Activated CD4-positive, alpha-beta T cell treated with anti-CD3 and anti-CD28 coated beads, Interleukin-2, amount 10 ng/mL, durations not matched to agents 7 days and 5 days (primary cell): Measurements from ENCODE around the gene KRT24. TPM values are rescaled to one million over a fixed set of nuclear protein-coding genes. Genes with fewer than 3 reads are reported as not detected.

Experiments used
- CTCF ChIA-PET: fragments of 350-600 bp; sonication (Branson Sonifier 250); formaldehyde crosslinking; loops from one replicate; lab custom pipeline; 2021; ENCODE audit warnings: antibody characterized with exemption; lab: Charles Lee
- POLR2A ChIA-PET: fragments of 350-600 bp; sonication (Branson Sonifier 250); formaldehyde crosslinking; loops from one replicate; lab custom pipeline; 2021; ENCODE audit warnings: antibody characterized with exemption; lab: Charles Lee
- DNase-seq: peaks from one replicate; pipeline ENCODE4 v3.0.0-alpha.2; 2020
- H3K27ac Mint-ChIP-seq: one replicate; pipeline ENCODE4 v1.8.0; 2021; ENCODE audit warnings: mild to moderate bottlenecking, moderate library complexity, mixed read lengths
- H3K27me3 Mint-ChIP-seq: one replicate; pipeline ENCODE4 v1.8.0; 2021; ENCODE audit warnings: mixed read lengths
- H3K36me3 Mint-ChIP-seq: one replicate; pipeline ENCODE4 v1.8.0; 2021; ENCODE audit warnings: low read depth, mixed read lengths
- H3K4me1 Mint-ChIP-seq: one replicate; pipeline ENCODE4 v1.8.0; 2021; ENCODE audit warnings: mixed read lengths
- H3K4me3 Mint-ChIP-seq: one replicate; pipeline ENCODE4 v1.8.0; 2021; ENCODE audit warnings: mild to moderate bottlenecking, moderate library complexity, mixed read lengths
- H3K9me3 Mint-ChIP-seq: one replicate; pipeline ENCODE4 v1.8.0; 2021; ENCODE audit warnings: mixed read lengths
- total RNA-seq, 2 experiments: library from RNA; stranded (reverse); gene quantifications; one replicate each; pipeline ENCODE4 v1.2.3, GENCODE V29; 2021

KRT24 gene
- total RNA-seq, 2 experiments from 2014 or later, result not detected

DNA sequence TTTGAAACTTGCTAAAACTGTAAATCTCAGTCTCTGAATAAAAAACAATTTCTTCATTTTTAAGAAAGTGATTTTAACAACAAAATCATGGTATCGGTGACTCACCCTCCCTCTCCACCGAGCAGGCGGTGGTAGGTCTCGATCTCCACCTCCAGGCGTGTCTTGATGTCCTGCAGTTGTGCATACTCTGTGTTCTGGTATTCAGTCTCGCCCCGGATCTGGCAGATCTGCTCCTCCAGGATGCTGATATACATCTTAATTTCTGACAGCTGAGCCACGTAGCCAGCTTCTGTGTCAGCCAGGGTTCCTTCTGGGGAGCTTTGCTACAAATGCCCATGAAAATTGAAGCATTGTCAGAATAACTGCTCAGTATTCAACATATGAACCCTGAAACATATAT, 15.4 kb upstream of the KRT24 start:
- no peak for DNase-seq
- ChIA-PET POLR2A (no interaction called here), CTCF (no interaction called here)
- no peaks in the 10 kb centered on the region for H3K4me1 Mint-ChIP-seq
- no peak overlapping the region for H3K4me3 Mint-ChIP-seq
- no peaks in the 10 kb centered on the region for H3K36me3 Mint-ChIP-seq
- H3K27me3 Mint-ChIP-seq, result peaks cover 40% of the 10 kb centered on the region
- no peak overlapping the region for H3K27ac Mint-ChIP-seq
- no peaks in the 10 kb centered on the region for H3K9me3 Mint-ChIP-seq

DNA sequence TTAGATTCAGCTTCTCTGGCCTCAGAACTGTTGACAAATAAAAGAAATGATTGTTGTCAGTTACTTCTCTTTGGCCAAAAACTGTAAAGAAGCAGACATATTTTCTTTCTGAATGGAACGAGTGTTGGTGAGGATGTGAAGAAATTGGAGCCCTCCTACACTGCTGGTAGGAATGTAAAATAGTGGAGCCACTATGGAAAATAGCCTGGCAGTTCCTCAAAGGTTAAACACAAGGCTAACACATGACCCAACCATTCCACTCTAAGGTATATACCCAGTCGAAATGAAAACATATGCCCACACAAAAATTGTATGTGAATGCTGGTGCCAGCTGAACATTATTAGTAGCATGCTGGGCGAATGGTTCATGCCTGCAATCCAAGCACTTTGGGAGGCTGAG, 14.2 kb upstream of the KRT24 start:
- no peak for DNase-seq
- no peak overlapping the region for H3K27ac Mint-ChIP-seq
- CTCF ChIA-PET, result no interaction called here

DNA sequence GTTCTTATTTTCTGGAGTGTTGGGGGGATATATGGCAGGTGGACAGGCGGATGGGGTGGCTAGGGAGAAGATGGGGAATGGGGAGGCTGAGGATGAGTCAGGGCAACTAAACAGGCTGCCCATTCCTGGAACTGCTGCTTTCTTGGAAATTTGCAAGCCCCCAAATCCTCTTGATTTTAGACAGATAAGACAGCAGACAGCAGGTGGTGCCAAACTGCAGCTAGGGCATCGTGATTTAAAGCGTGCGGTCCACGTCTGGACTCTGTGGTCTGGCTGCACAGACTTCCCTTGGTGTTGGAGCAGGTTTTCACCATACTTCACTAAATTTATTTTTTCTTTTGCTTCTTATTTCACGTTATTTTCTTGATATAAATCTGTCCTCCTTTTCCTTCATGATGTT, 10.9 kb upstream of the KRT24 start:
- Mint-ChIP-seq H3K4me3 (no peak overlapping the region), H3K4me1 (no peaks in the 10 kb centered on the region), H3K36me3 (no peaks in the 10 kb centered on the region), H3K9me3 (no peaks in the 10 kb centered on the region), H3K27ac (no peak overlapping the region), H3K27me3 (peaks cover 17% of the 10 kb centered on the region)
- no peak for DNase-seq
- ChIA-PET POLR2A (no interaction called here), CTCF (no interaction called here)

More for the DNA sequence above, 14.2 kb upstream of the KRT24 start:
- POLR2A ChIA-PET, result no interaction called here
- Mint-ChIP-seq H3K4me1 (no peaks in the 10 kb centered on the region), H3K4me3 (no peak overlapping the region), H3K9me3 (no peaks in the 10 kb centered on the region), H3K27me3 (peaks cover 31% of the 10 kb centered on the region), H3K36me3 (no peaks in the 10 kb centered on the region)

DNA sequence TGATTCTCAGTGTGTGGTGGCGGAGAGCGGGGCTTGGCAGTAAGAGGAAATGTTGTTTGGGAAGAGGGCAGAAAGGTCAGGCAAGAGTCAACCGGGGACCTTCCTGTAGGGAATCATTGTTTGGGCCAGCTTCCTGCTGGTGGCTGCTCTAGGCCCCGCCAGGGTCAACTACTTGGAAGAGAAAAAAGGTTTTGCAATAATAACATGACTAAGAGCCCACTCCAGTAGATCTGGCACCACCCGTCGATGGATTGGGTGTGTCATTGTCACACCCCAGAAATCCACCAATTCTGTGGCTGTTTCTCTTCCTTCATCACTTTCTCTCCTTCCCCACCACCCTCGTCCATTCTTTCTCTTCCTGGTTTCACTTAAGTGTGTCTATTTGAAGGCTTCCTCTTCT, 4.2 kb upstream of the KRT24 start:
- no peaks in the 10 kb centered on the region for H3K36me3 Mint-ChIP-seq
- CTCF ChIA-PET, result no interaction called here
- peaks cover 21% of the 10 kb centered on the region for H3K27me3 Mint-ChIP-seq
- no peak overlapping the region for H3K4me3 Mint-ChIP-seq
- DNase-seq, result no peak
- H3K9me3 Mint-ChIP-seq, result no peaks in the 10 kb centered on the region
- H3K4me1 Mint-ChIP-seq, result no peaks in the 10 kb centered on the region
- POLR2A ChIA-PET, result no interaction called here
- no peak overlapping the region for H3K27ac Mint-ChIP-seq

DNA sequence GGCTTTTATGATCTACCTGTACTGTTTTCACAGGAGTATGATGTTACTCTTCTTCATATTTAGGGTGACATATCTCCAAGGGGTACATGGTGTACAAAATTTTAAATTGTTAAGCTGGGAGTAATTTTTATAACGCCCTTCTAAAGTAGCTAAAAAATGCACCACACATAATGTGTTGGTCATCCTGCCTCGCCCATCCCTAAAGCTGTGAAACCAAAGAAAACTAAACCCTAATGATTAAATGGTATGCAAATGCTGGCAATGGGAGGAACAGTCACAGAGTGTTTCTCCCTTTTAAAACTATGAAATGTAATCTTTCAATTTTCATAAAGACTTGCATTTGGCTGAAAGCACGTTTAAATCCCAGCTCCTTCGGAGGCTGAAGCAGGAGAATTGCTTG, 2.0 kb upstream of the KRT24 start:
- POLR2A ChIA-PET, result no interaction called here
- no peaks in the 10 kb centered on the region for H3K4me1 Mint-ChIP-seq

DNA sequence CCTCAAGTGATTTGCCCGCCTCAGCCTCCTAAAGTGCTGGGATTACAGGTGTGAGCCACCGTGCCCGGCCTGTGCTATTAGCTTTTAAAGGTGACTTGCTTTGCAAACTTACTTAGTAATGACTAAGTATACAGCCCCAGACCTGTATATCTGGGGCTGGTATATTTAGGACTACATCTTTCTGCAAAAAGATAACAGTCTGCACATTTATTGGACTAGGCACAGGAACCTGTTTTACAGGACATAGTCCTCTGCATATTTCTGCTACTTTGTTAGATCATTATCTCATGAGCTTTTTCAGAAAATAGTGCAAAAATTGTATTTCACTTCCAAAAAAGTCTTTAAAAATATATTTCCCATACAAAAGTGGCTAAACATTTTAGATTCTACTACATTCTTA, 1.3 kb downstream of the KRT24 start:
- Mint-ChIP-seq H3K4me3 (no peak overlapping the region), H3K9me3 (no peaks in the 10 kb centered on the region), H3K36me3 (no peaks in the 10 kb centered on the region), H3K27ac (no peak overlapping the region), H3K27me3 (peaks cover 41% of the 10 kb centered on the region), H3K4me1 (no peaks in the 10 kb centered on the region)
- ChIA-PET POLR2A (no interaction called here), CTCF (interaction anchor here (1.1 kb wide), 1 partner anchor 139 kb away, joined by 3 read pairs; no protein-coding TSS in a partner anchor)
- no peak for DNase-seq

More for the DNA sequence above, 2.0 kb upstream of the KRT24 start:
- Mint-ChIP-seq H3K9me3 (no peaks in the 10 kb centered on the region), H3K36me3 (no peaks in the 10 kb centered on the region), H3K4me3 (no peak overlapping the region), H3K27me3 (peaks cover 26% of the 10 kb centered on the region), H3K27ac (no peak overlapping the region)
- DNase-seq, result no peak
- CTCF ChIA-PET, result interaction anchor here (1.3 kb wide), 1 partner anchor 10 kb away, joined by 4 read pairs; no protein-coding TSS in a partner anchor

DNA sequence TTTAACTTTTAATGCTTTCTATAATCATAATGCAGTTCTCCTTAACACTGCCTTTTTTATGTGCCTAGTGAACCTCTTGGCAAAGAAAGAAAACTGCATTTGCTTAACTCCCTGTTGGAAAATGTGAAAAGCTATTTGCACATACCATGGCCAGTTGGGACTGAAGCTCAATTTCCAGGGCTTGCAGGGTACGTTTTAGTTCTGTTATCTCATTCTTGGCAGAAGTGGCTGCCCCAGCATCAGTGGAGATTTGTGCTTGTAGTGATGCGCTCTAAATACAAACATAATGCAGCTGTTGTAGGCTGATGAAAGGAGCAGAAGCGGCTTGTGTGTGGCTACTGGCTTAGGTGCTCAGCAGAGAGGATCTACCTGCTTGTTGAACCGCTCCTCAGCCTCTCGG, 3.7 kb downstream of the KRT24 start:
- no peak overlapping the region for H3K4me3 Mint-ChIP-seq
- ChIA-PET POLR2A (interaction anchor here (0.7 kb wide), 1 partner anchor 30 kb away, joined by 5 read pairs; no protein-coding TSS in a partner anchor), CTCF (interaction anchor here (1.0 kb wide), 1 partner anchor 63 kb away, joined by 3 read pairs; no protein-coding TSS in a partner anchor)
- no peaks in the 10 kb centered on the region for H3K9me3 Mint-ChIP-seq
- H3K27ac Mint-ChIP-seq, result no peak overlapping the region
- no peaks in the 10 kb centered on the region for H3K4me1 Mint-ChIP-seq
- peaks cover 35% of the 10 kb centered on the region for H3K27me3 Mint-ChIP-seq
- no peak for DNase-seq
- no peaks in the 10 kb centered on the region for H3K36me3 Mint-ChIP-seq

DNA sequence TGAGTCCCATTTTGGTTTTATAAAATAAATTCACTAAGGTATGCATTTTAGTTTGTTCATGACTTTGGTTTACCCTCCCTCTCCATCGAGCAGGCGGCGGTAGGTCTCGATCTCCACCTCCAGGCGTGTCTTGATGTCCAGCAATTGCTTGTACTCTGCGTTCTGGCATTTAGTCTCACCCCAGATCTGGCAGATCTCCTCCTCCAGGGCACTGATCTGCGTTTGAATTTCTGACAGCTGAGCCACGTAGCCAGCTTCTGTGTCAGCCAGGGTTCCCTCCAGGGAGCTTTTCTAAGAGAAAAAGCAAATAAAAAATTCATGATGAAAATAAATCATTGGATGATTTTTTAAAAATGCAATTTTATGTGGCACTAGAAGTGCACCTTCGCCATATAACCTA, 4.2 kb downstream of the KRT24 start:
- H3K4me3 Mint-ChIP-seq, result no peak overlapping the region
- no peaks in the 10 kb centered on the region for H3K36me3 Mint-ChIP-seq
- no peaks in the 10 kb centered on the region for H3K4me1 Mint-ChIP-seq
- H3K27me3 Mint-ChIP-seq, result peaks cover 33% of the 10 kb centered on the region
- no peak overlapping the region for H3K27ac Mint-ChIP-seq
- ChIA-PET CTCF (no interaction called here), POLR2A (no interaction called here)
- H3K9me3 Mint-ChIP-seq, result no peaks in the 10 kb centered on the region
- no peak for DNase-seq

DNA sequence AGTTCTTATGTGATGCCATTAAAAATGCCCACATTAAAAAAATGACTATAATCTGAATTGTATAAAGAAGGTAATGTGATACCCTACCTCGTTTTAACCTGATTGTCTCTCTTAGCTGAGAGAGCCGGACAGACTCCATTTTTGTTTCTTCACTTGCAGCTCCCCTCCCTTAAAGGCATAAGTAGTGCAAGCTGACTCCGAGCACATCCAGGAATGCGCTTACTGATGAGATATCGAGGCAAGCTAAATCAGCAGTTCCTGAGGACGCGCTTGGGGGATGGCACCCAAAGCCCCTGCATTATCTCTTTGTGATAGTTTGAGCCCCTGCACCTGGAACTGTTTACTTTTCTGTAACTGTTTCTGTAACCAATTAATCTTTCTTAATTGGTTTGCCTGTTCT, 6.3 kb downstream of the KRT24 start:
- Mint-ChIP-seq H3K9me3 (no peaks in the 10 kb centered on the region), H3K36me3 (no peaks in the 10 kb centered on the region), H3K4me1 (no peaks in the 10 kb centered on the region), H3K27me3 (peaks cover 42% of the 10 kb centered on the region), H3K4me3 (no peak overlapping the region), H3K27ac (no peak overlapping the region)
- ChIA-PET CTCF (interaction anchor here (1.2 kb wide), 1 partner anchor 9 kb away, joined by 4 read pairs; no protein-coding TSS in a partner anchor), POLR2A (no interaction called here)
- DNase-seq, result no peak

DNA sequence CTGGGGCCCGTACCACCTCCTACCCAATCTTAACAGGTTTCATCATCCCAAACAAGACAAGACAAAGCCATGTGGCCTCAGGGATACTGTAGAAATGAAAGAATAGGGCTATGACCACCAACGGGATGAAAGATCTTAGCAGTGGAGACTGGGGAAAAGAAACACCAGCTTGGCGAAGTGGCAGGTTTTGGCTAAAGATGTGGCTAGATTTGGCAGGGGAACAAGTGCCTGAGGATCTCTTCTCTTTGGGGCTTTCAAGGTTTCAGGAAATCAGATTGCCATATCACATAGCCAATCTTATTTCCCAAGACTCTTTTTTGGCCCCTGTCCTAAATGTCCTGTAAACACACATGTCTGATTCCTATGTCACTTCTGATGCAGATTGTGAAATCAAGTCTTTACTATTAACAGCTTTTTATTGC, 6.9 kb downstream of the KRT24 start:
- DNase-seq, result no peak
- H3K4me1 Mint-ChIP-seq, result no peaks in the 10 kb centered on the region
- peaks cover 44% of the 10 kb centered on the region for H3K27me3 Mint-ChIP-seq
- ChIA-PET CTCF (interaction anchor here (0.8 to 3.1 kb wide), 3 partner anchors 9 to 16 kb away, joined by 4 to 9 read pairs (median 4); no protein-coding TSS in a partner anchor), POLR2A (no interaction called here)
- no peak overlapping the region for H3K4me3 Mint-ChIP-seq
- H3K9me3 Mint-ChIP-seq, result no peaks in the 10 kb centered on the region
- H3K36me3 Mint-ChIP-seq, result no peaks in the 10 kb centered on the region
- no peak overlapping the region for H3K27ac Mint-ChIP-seq

DNA sequence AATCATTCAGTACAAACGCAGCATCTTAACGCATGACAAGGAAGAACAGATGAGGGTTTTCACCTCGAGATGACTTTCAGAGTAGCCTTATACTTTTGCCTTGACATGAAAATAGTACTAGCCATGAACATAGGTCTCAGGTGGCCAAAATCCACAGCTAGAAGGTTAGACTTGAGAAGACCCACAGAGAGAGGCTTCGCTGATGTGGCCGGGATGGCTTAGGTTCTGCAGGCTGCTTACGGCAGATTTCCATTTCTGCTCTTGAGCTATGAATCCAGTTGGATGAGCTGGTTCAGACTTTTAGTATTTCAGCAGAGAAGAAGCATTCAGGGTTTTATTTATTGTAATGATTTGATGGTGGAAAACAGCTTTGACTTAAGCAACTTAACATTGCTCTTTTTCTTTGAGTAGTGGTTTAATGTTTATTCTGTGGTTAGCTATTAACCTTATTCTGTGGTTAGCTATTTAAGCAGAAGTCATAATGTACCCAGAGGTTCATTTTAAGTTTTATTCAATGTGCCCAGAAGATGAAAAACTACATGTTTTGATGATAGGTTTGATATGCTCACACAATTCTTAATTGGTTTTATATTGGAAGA, 7.6 kb downstream of the KRT24 start:
- CTCF ChIA-PET, result interaction anchor here (0.8 to 3.1 kb wide), 2 partner anchors 9 to 15 kb away, joined by 4 to 9 read pairs; no protein-coding TSS in a partner anchor
- Mint-ChIP-seq H3K27ac (no peak overlapping the region), H3K27me3 (peaks cover 46% of the 10 kb centered on the region), H3K36me3 (no peaks in the 10 kb centered on the region), H3K4me3 (no peak overlapping the region), H3K9me3 (no peaks in the 10 kb centered on the region), H3K4me1 (no peaks in the 10 kb centered on the region)
- no peak for DNase-seq
- POLR2A ChIA-PET, result no interaction called here

DNA sequence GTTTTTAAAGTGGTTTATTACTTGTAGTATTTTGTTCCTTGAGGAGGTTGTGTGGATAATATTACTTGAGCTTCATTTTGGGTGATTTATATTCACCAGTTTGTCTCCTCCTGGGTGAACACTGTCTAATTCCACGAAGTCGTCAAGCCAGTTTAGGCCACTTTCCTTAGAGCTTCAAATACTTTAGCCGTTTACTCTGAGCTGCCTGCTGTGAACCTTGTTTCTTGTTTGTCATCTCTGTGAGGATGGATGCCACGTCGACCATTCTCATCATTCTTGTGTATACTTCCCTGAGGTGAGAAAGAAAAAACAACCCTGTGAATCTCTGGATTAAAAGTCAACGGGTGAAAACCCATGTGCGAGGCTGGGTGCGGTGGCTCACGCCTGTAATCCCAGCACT, 9.0 kb downstream of the KRT24 start:
- CTCF ChIA-PET, result interaction anchor here (1.0 to 3.1 kb wide), 4 partner anchors 12 to 68 kb away, joined by 3 to 9 read pairs (median 3); no protein-coding TSS in a partner anchor

DNA sequence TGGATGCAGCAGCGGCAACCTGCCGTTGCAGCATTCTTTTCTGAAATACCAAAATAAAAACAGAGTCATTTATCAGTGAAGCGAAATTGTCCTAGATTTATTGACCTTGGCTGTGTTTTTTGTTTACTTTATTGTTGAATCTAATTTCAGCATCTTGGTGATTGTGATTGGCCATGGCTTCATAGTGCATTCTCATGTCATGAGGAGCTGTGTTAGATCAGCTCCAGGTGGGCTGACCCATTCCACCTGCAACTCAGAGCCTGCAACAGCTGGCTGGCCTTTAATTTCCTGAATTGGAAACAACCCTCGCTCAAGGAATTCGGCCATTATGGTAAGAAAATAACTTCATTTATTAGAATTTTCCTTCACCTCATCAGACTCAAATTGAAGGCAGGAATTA, 16.4 kb downstream of the KRT24 start:
- CTCF ChIA-PET, result no interaction called here
- Mint-ChIP-seq H3K27ac (no peak overlapping the region), H3K27me3 (peaks cover 26% of the 10 kb centered on the region), H3K36me3 (no peaks in the 10 kb centered on the region), H3K4me3 (no peak overlapping the region), H3K4me1 (no peaks in the 10 kb centered on the region), H3K9me3 (no peaks in the 10 kb centered on the region)
- no peak for DNase-seq
- POLR2A ChIA-PET, result no interaction called here

More for the DNA sequence above, 9.0 kb downstream of the KRT24 start:
- Mint-ChIP-seq H3K27me3 (peaks cover 47% of the 10 kb centered on the region), H3K4me3 (no peak overlapping the region), H3K27ac (no peak overlapping the region), H3K4me1 (no peaks in the 10 kb centered on the region), H3K36me3 (no peaks in the 10 kb centered on the region), H3K9me3 (no peaks in the 10 kb centered on the region)
- no peak for DNase-seq
- POLR2A ChIA-PET, result no interaction called here
